HG03558 (cell line): ENCODE measurements around the gene ATP13A5.
A peak's percentile ranks its signal among the peaks of the same experiment; 100 is the strongest.

Experiments
- ATAC-seq: cut with Tn5 transposase; IDR thresholded peaks from one replicate; pipeline ENCODE4 v1.9.1; 2021; ENCODE audit warnings: moderate number of reproducible peaks; ENCODE audit not compliant: unreplicated experiment; ENCODE audit errors: extremely low read depth

The ATP13A5 gene

DNA sequence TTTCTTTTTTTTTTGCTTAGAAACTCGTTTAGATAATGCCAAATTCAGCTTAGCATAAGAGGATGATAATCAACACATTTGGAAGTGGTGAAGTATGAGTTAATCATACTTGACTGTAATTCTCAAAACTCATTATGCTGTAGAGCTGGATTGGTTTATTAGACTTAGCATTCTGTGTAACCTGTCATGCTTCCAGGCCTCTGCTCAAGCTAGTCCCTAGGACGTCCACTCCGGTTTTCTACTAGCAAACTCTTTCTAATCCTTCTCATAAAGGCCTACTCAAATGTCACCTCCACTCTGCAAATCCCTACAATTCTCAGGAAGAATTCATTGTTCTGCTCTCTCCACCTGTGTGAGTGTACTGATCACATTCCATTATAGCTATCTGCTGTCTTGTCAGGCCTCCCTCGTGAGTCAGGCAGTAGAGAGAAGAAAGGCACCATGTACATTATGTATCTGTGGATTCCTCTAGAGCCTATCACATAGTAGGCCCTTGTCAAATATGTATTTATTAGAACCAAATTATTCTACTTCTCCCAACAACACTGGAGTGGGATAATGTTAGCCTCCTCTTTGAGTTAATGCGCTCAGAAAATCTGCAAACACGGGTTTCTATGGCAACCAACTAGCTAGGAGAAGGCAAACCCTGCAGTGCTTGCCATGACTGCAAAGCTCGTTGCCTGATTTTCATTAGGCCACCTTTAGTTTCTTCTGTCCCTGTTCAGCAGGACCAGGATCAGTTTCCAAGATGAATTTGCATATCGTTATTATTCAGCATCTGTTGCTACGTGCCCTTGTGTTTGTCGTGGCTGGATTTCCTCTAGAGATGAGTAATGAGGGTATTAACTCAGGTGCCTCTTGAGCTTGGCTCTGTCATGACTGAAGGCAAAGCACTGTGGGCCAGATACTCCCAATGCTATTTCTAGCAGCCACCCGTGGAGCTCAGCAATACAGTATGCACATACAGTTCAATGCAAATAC lies 30.7 kb downstream of the ATP13A5 start:
- ATAC-seq: peak; percentile 56

DNA sequence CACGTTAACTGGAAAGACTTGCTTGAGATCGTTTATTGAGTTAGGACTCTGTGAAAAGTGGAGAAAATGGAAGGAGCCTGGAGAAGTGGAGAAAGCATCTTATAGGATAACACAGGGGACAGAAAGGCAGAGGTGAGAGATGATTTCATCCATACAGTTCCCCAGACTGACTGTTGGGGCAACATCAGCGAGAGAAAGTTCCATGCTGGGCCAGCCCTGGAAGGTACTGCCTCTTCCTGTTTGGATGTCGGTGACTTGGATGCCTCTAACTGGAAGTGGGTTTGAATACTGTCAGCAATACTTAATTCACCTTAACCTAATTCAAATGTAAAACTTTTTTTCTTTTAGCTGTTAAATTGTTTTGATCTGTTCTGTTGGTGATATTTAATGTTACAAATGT lies 32.3 kb downstream of the ATP13A5 start:
- ATAC-seq: no peak

DNA sequence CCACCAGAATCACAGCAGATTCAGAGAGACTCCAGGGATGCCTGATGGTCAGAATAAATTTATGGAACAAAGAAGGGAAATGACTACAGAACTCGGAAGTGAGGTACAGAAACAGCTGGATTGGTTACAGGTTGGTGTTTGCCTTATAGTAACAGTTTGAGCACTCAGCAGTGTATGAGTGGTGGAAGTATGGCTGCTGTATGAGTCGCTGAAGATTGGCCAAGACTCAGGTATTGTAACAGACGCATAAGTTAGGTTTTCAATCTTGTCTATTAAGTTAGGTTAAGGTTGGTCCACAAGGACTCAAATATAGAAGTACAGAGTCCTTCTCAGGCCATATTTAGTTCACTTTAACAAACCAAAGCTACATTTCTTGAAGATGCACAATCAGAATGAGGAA lies 33.1 kb downstream of the ATP13A5 start:
- no peak for ATAC-seq

DNA sequence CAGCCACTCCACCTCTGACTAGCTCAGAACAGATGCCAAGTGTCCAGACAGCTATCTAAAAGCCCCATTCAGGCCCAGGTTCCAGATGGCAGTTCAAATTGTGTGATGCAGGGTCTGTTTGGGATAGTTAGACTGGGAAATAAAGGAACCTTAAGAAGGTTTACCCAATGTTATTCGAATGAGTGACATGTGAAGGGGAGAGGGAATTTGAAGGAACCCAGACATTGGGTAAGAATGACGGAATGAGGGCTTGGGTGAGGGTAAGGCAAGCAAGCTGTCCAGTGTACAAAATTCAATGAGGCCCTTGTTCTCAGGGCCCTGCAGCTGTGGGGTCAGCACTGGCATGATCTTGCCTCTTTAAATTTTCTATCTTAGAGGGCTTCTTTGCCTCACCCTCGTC lies 34.1 kb downstream of the ATP13A5 start:
- ATAC-seq: no peak

DNA sequence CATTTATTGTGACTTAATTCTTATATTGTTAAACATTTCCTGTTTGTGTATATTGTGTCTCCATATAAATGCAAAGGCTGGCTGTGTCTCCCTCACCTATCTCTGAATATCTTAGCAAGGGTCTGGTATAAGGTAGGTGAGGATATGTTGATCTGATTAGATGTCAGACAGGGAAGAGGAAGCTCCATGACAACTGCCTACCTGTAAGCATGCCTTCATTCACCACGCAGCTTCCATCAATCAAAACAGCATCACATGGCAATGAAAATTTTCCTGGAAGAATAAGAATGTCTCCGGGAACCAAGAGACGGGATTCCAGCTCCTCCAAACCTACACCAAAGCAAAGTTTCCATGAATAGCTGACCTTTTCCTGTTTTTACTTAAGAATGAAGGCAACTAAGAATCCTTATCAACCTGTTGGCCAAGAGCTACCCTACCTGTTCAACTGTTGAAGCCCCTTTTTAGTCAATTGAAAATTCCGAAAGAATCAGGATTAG lies 34.8 kb downstream of the ATP13A5 start:
- ATAC-seq: no peak

DNA sequence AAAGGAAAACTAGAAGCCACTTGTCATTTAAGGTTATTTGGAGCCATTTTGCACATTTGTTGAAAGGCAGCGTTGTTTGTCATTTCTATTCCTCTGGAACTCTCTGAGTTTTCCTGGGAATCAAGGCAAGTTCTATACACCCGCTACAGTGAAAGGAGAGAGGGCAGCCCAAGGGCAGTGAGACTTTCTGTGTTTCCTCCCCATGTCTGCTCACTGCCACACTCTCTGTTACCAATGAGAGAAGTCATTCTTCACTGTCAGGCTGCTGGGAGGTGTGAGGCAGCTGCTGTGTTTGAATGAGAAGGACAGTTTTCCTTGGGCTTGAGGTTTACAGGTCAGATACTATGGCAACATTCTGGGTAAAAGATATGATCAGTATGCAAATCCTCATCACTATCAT lies 36.0 kb downstream of the ATP13A5 start:
- ATAC-seq: no peak

DNA sequence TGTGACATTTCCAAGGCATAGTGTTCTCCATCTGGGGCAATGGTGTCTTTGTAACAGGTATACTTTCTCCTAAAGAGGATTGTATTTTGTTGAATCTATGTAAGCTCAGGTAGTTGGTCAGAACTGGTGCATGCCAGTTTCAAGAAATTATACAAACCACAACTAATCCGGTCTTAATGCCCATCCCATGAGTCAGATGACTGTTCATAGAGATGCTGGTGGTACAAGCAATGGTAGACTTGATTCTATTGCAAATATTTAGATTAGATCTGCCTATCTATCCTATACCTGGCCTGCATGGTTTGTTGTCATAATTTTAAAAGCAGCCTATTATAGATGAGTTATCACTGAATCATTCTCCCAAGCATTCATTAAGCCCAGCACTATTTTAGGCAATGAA lies 43.5 kb downstream of the ATP13A5 start:
- ATAC-seq: no peak

DNA sequence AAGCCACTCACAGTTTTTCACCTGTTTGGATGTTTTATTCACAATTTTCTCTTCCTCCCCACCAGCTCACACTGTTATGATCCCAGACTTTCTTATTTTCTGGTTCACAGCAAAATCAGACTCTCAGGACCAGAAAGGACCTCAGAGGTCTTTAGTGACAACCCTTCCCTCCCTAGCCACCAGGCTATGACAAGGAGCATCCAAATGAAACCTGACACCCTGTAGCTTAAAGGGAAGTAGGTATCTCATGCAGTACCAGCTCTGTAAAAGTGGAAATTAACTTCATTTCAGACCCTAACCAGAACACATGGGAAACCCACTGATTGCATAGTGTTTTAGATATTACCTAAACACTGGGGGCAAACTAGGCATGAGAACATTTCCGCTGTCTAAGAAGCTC lies 45.3 kb downstream of the ATP13A5 start:
- no peak for ATAC-seq

DNA sequence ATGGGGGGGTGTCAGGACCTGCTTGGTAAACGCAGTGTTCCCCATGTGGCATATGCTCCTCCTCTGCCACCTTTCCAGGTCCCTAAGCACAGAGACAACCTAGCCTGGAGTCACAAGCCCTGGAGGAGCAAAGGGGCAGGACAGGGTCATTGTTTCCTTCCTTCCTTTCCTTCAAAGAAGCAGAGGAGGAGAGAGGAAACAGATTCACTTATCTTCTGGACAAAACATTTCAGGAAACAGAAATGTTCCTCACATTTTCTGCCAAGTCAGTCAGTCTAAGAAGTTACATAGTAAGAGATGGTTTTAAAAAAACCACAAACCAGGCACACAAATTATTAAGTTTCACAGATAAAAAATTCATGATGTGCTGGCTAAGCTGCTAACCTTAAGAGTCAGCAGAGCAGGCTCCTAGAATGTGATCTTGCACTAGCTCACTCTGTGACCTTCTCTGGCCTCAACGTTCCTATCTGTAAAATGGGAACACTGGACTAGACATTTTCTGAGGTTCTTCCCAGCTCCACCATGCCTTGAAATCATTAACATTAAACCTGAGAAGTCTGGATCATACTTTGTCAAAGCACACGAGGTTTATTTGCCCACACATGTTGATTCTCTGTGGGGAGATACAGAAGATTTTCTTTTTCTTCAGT lies 47.9 kb downstream of the ATP13A5 start:
- ATAC-seq: no peak

DNA sequence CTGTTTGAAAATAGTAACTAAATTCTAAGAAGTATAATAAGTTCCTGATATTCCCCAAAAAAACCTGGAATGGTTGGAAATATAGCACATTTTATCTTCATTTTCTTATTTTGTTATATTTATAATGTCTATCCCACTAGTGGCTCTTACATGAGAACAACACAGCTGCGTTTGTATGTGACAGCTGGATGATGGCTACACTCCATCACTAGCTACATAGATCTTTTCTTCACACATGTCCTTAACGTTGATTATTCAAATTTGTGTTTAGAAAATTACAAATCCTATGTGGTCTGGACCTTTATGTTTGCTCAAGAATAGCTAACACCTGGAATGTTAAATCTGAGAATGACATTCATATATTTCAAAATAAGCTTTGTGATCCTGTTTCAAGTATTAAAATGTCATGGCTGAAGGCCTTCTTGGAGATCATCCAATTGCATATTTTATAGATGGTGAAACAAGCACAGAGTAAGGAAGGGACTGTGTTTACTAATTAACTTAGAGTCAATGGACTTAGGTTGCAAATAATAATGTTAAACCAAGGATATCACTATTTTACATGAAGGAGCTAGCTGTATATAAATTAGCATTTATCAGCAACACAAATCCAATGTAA lies 60.8 kb downstream of the ATP13A5 start:
- ATAC-seq: no peak

DNA sequence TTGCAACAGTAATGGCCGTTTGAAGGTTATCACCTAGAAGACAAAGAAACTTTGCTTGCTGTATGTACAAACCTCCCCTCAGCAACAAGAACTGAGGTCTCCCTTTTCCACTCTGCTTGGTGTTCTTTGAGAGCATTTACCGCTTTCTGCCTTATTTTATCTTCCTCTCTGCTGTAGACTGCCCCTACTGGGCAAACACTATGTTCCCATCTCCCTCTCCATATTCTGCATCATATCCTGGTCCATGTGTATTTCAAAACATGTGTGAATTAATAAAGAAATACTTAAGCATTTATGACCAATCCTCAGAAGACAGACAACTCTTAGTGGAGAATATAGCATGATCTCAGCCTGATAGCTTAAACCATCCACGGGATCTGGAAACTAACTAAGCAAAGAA lies 64.4 kb downstream of the ATP13A5 start:
- no peak for ATAC-seq

DNA sequence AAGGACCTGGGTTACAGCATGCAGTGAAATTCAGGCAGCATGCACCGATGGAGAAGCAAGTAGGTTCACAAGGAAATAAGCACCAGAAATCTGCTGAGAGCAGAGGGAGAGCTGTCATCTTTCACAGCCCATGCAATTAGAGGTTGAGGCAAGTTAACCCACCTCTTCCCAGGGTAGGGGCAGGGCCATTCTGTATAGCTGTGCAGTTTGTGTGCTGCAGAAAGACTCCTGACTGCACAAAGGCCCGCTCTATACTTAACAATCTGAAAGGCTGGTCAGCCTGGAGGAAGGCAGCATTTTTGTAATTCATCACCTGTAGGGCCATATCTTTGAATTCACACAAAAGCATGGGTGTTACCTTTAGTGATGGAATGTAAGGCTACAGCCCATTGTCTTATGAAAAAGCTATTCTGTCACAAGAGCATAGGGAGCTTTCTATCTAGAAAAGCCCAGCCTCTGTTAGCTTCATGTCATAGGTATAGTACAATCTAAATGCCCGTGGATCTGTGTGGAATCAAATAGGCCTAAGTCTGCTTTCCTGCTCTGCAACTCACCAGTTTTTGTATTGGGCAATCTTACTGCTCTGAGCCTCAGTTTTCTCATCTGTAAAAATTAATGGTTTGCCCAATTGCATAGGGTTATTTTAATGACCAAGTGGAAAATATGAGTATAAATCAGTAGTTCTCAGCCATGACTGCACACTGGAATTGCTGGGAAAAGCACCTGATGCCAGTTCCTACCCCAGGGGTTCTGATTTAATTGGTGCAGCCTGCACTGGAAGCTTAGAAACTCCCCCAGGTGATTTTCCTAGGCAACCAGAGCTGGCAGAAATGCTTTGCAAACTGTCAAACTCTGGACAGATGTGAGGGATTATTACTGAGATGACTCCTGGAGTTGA lies 65.2 kb downstream of the ATP13A5 start:
- ATAC-seq: no peak

DNA sequence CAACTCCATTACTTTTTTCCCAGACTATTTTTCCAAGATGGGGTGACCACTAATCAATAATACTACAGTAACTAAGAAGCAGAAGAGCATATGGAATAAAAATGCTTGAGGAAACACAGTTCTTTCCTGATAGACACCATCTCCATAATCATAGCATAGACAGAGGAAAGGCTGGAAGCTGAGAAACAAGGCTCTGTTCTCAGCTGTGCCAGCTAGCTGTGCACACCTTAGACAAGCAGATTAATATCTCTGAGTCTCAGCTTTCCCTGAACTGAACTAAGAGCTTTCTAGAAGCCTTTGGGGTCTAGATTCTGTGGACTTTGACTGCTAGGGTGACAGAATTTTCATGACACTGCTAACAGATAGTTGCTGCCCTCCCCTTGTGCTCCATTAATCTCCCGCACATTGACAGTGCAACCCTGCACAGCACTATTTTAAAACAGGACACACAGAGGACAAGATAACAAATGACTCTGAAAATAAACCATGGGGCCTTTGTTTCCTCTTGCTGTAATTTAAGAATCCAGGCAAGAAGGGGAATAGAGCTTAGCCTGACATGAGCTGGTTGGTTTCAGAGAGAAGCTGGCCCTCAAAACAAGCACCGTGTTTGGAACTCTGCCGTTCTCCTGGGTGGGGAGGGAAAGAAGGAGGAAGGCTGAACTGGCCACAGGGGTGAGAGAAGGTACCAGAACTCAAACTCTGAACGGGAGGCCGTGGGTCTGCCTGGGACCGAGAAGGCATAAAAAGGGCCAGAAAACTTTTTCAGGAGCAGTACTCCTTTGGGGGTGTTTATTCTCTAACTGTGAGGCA lies 67.4 kb downstream of the ATP13A5 start:
- no peak for ATAC-seq

DNA sequence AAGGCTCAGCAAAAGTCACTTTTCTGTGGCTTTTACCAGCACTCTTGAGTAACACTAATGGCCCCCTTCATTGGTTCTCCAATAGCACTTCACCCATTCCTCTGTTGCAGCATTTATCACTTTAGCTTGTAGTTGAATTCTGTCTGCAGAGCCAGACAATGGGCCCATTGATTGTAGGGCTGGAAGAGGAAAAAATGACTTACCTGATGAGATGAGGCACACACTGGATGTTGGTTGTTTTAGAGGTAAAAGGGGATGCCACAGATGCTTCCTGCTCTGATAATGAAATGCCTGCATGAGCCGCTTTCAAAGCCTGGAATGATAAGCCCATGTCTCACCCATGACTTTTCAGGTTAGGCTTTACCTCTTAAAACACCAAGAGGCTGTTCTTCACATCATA lies 73.2 kb downstream of the ATP13A5 start:
- no peak for ATAC-seq

DNA sequence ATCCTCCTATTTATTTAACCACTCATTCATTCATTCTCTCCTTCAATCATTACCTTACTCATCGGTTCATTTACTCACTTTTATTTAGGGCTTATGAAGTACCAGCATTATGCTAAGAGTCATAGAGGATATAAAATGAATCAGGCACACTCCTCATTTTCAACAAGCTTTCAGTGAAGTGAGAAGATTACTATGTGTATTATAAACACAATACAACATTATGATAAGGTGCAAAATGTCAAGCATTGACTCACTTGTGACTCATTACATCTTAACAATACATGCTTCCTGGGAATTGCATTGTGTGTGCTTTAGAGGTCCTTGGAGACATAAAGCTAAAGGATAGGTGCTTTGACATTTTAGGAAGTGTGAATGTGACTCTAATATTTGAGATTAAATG lies 77.1 kb downstream of the ATP13A5 start:
- no peak for ATAC-seq

DNA sequence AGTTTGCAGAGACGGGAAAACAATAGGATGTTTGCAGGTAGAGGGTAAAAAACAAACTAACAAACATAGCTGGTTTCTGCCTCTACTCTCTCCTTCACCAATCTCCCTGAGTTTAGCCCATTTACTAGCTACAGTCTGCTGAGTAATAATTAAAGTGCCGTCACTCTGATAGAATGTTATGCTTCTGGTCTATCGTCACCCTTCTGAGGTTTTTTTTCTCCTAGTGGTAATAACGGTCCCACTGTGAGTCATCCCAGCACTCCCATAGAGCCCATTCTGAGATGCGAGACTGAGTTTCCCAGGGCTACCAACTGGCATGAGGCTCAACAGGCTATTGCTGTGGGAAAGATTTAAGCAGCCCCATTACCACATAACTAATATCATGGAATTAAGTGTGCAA lies 81.1 kb downstream of the ATP13A5 start:
- no peak for ATAC-seq

DNA sequence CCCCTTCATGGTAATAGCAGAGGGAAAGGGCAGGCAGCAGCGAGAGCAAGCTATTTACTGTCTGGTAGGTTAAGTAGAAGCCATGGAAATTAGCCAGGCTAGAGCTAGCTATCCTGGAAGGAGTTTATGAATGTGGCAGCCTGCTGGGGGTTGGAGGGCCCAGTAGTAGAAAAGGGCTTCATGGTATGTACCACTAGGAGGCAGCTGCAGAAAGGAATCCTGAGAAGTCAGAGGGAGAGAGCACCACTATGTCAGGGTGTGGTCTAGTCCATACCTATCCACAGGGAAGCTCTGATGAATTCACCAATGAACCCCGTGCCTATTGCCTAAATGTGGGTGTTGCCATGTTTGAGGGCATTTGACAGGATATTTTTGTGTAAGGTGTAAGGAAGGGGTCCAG lies 82.6 kb downstream of the ATP13A5 start:
- no peak for ATAC-seq

DNA sequence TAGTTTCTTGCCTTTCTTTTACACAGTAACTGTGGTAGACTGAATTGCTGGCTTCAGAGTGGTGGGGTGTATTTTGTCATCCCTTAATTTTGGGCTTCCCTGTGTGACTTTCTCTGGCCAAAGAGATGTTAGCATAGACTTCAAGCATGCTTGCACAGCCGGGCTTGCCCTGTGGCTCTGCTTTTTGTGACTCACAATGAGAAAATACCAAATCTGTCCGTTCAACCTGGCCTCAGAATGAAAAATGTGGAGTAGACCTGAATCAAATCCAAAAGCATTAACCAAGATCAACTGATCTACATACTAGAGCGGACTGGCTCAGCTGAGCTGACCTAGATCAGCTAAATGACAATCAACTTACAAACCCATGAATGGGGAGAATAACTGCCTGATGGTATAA lies 86.2 kb downstream of the ATP13A5 start:
- no peak for ATAC-seq

DNA sequence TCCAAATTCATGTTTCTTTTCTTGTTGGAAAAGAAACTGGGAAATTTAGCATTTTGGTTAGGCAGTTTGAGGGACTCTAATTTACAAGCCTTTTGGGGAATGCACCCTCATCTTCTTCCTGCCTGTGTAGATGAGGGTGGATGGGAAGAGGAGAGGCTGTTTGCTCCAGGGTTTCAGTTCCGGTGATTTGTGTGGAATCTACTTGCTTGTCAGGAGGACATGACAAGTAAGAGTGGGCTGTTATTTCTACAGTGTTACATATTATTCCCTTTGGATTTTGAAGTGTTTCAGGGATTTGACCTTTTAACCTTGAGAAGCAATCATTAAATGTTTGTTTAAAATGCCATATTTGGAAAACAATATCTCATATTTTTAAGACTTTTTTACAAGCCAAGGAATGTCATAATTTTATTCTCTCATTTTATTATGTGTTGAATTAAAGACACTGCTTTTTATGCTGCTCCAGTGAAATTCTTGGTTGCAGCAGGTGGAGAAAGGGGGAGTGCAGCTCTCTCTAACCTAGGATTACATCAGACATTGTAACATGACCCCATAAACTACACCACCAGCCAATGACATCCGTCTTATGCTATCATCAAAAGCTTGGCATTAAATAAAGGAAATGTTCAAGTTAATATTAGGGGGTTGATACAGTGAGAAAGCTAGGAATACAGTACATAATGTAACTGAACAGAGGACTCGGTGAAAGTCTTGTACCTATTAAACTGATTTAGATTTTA lies 107.3 kb downstream of the ATP13A5 start:
- no peak for ATAC-seq
